Measurements from ENCODE around the gene IKBKE.

IKBKE gene

DNA sequence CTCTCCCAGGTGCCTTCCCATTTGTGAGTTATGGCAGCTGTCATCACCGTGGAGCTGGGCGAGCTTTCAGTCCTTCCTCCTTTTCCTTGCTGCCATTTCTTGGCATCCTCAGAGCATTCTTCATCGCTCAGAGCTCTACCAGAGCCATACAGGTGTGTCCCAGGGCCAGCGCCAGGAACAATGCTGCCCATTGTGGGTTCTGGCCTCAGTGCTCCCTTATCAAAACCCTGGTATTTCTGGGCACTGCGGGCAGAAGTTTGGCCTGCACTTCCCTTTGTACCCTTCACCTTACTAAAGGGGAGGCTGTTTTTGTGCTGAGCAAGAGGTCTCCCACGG lies 65.5 kb downstream of the IKBKE start:
- Histone ChIP-seq H3K27me3 (ENCODE audit: control insufficient read depth, insufficient read depth, low read length) (no peaks in the 10 kb centered on the region), H3K36me3 (ENCODE audit: control insufficient read depth, insufficient read depth, low read length) (no peaks in the 10 kb centered on the region), H3K27ac (ENCODE audit: low read depth, low read length) (no peak overlapping the region), H3K4me1 (ENCODE audit: control insufficient read depth, insufficient read depth, low read length) (peaks cover 2% of the 10 kb centered on the region), H3K9ac (ENCODE audit: low read length) (no peak overlapping the region), H3K4me3 (ENCODE audit: low read length) (no peak overlapping the region)

DNA sequence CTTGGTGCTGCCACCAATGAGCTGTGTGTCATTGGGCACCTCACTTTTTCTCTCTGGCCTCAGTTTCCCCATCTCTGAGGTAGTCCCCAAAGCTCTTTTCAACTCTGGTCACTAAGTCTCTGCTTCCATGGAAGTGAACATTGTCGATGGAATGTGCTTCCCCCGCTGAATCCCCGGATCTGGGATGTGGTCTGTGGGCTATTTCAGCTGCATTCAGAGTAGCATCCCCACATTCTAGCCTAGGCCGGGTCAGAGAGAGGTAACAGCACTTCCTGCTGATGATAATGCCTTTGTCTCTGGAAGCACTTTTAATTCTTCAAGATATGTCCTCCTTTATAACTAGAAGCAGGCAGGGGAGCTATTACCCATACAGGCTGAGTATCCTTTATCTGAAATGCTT lies 66.9 kb downstream of the IKBKE start:
- Histone ChIP-seq H3K27me3 (ENCODE audit: control insufficient read depth, insufficient read depth, low read length) (no peaks in the 10 kb centered on the region), H3K27ac (ENCODE audit: low read depth, low read length) (no peak overlapping the region), H3K36me3 (ENCODE audit: control insufficient read depth, insufficient read depth, low read length) (no peaks in the 10 kb centered on the region), H3K4me3 (ENCODE audit: low read length) (no peak overlapping the region), H3K4me1 (ENCODE audit: control insufficient read depth, insufficient read depth, low read length) (peaks cover 2% of the 10 kb centered on the region), H3K9ac (ENCODE audit: low read length) (no peak overlapping the region)

DNA sequence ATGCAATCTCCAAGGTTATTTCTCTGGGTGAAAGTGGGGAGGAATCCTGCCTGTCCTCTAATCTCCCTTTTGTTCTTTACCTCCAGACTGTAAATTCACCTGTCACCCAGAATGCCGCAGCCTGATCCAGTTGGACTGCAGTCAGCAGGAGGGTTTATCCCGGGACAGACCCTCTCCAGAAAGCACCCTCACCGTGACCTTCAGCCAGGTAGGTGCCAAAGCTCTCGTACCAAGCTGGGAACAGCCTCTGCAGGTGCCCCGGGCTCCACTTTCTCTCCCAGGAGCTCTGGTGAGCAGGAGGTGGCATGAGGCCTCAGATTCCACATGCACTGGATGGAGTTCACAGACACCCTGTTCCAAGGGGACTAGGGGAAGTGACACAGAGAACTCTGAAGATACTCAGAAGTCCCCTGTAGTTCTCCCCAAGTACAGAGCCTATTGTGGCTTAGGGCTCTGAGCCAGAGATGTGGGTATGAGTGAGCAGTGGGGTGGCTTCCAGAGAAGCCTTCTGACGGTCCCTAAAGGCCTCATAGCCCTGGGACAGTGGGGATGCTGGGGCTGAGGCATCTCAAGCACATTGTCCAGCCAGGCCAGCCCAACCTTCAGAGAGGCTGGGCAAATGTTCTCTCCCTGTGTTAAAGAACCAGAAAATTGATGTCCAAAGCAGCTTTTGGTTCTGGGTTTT lies 68.0 kb downstream of the IKBKE start:
- H3K9ac ChIP-seq (ENCODE audit: low read length) = no peak overlapping the region
- no peak overlapping the region for H3K4me3 ChIP-seq (ENCODE audit: low read length)
- no peak overlapping the region for H3K27ac ChIP-seq (ENCODE audit: low read depth, low read length)
- H3K27me3 ChIP-seq (ENCODE audit: control insufficient read depth, insufficient read depth, low read length) = no peaks in the 10 kb centered on the region
- H3K4me1 ChIP-seq (ENCODE audit: control insufficient read depth, insufficient read depth, low read length) = peaks cover 2% of the 10 kb centered on the region
- no peaks in the 10 kb centered on the region for H3K36me3 ChIP-seq (ENCODE audit: control insufficient read depth, insufficient read depth, low read length)

DNA sequence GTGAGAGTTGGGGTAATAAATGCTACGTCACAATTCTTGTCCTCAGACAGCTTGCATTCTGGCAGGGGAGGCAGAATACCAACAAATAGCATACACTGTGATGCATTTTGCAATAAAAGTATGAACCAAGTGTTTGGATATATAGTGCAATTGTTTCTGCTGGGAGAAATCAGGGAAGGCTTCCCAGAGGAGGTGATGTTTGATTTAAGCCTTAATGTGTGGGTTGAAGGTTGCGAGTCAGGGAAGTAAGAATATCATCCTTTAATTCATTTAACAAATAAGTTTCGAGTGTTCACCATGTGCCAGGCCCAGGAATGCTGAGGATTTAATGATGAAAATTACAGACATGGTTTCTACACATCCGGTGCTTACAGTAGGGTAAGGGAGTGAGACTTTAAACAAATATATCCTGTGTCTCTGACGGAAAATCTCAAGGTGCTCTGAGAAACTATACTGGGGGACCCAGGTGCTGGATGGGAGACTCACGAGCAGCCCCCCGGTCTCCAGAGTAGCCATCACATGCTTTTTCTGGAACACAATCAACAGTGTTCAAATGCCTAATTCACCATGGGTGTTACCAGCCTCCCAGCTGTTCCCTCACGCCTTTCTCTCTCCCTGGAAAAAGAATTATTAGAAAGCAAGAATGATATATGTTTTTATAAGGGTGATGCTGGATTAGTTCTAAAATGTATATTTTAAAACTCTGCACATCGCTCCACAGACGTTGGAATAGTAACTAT lies 68.8 kb downstream of the IKBKE start:
- Histone ChIP-seq H3K4me1 (ENCODE audit: control insufficient read depth, insufficient read depth, low read length) (peaks cover 2% of the 10 kb centered on the region), H3K27me3 (ENCODE audit: control insufficient read depth, insufficient read depth, low read length) (no peaks in the 10 kb centered on the region), H3K4me3 (ENCODE audit: low read length) (no peak overlapping the region), H3K9ac (ENCODE audit: low read length) (no peak overlapping the region), H3K27ac (ENCODE audit: low read depth, low read length) (no peak overlapping the region), H3K36me3 (ENCODE audit: control insufficient read depth, insufficient read depth, low read length) (no peaks in the 10 kb centered on the region)

DNA sequence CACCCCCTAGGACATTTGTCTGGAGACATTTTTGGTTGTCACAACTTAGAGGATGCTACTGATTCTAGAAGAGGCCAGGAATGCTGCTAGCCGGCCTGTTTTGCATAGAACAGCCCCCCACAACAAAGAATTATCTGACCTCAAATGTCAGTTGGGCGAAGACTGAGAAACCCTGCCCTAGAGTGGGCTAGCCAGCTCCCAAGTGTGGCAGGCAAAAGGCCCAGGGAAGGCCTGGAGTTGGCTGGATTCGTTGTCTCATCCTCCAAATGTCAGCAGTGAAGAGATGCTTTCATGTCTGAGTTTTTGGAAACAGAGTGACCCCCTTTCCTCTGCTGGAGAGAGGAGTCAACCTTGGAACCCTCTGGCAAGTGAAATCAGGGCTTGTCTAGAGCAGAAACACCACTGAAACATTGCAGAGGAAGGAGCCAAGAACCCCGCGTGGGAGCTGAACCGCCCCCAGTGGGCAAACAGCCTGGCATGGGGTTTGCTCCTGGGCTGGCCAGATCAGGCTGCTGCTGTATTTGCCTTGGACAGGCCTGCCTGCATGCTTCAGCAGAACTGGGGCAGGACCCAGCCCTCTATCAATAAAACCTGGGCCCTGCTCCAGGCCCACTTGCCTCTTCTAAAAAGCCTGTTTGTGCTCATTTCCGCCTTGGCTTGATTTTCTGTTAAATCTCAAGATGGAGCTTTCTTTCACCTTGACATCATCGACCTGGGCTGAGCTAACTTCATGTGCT lies 69.9 kb downstream of the IKBKE start:
- peaks cover 2% of the 10 kb centered on the region for H3K4me1 ChIP-seq (ENCODE audit: control insufficient read depth, insufficient read depth, low read length)
- H3K9ac ChIP-seq (ENCODE audit: low read length) = no peak overlapping the region
- no peak overlapping the region for H3K4me3 ChIP-seq (ENCODE audit: low read length)
- no peaks in the 10 kb centered on the region for H3K36me3 ChIP-seq (ENCODE audit: control insufficient read depth, insufficient read depth, low read length)
- H3K27me3 ChIP-seq (ENCODE audit: control insufficient read depth, insufficient read depth, low read length) = no peaks in the 10 kb centered on the region
- no peak overlapping the region for H3K27ac ChIP-seq (ENCODE audit: low read depth, low read length)

DNA sequence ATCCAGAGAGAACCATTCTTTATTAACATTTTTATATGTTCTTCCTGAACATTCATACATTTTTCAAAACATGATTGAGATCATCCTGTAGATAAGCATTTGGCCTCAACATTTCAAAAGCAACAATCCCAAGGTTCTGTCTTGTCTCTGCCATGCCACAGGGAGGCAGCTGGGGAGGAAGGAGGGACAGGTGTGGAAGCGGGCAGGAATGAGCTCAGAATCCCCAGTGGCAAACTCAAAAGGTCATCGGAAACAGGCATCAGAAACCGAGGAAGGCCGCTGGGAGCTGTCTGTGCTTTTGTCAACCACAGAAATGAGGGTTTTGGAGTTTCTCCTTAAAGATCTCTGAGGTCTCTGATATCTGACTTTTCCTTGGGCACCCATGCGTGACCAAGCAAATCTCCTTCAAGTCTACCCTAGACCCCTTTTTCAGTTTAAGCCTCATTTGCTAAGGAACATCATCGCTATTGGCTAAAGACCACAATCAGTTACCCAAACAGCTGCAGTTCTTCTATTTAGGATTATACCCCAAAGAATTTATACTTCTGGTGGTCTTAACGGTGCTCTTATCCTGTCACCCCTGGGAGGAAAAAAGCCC lies 71.1 kb downstream of the IKBKE start:
- no peak overlapping the region for H3K27ac ChIP-seq (ENCODE audit: low read depth, low read length)
- H3K4me3 ChIP-seq (ENCODE audit: low read length) = no peak overlapping the region
- H3K9ac ChIP-seq (ENCODE audit: low read length) = no peak overlapping the region
- peaks cover 2% of the 10 kb centered on the region for H3K4me1 ChIP-seq (ENCODE audit: control insufficient read depth, insufficient read depth, low read length)
- no peaks in the 10 kb centered on the region for H3K36me3 ChIP-seq (ENCODE audit: control insufficient read depth, insufficient read depth, low read length)
- H3K27me3 ChIP-seq (ENCODE audit: control insufficient read depth, insufficient read depth, low read length) = no peaks in the 10 kb centered on the region

DNA sequence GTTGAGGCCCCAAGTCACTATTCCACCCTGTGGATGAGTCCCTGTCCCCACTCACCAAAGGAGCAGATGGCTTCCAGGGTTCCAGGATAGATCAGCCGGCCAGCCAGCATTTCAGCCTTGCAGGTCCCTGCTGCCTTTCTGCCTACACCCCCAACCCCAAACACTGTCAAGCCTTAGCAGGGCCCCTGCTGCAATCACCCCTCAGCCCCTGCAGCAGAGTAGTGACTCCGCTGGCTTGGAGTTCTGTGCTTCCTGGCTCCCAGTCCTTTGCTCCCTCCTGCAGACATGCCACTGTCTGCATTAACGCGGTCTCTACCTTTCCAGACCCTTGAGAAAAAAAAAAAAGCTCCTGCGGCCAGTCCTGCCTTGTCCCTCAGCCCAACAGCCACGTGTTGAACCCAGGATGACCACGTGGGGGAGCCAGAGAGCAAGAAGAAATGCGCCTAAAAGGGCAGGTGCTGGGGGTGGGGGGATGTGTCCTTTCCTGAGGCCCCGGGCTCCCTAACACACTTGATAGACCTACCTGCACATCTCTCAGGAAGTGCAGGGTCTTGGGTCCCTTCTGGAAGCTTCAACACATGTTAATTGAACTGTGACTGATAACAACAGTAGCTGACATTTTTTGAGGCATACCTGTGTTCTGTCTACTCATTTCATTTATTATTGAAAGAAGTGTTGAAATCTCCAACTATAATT lies 74.4 kb downstream of the IKBKE start:
- Histone ChIP-seq H3K27ac (ENCODE audit: low read depth, low read length) (no peak overlapping the region), H3K4me1 (ENCODE audit: control insufficient read depth, insufficient read depth, low read length) (peaks cover 2% of the 10 kb centered on the region), H3K4me3 (ENCODE audit: low read length) (no peak overlapping the region), H3K36me3 (ENCODE audit: control insufficient read depth, insufficient read depth, low read length) (no peaks in the 10 kb centered on the region), H3K9ac (ENCODE audit: low read length) (no peak overlapping the region), H3K27me3 (ENCODE audit: control insufficient read depth, insufficient read depth, low read length) (no peaks in the 10 kb centered on the region)

DNA sequence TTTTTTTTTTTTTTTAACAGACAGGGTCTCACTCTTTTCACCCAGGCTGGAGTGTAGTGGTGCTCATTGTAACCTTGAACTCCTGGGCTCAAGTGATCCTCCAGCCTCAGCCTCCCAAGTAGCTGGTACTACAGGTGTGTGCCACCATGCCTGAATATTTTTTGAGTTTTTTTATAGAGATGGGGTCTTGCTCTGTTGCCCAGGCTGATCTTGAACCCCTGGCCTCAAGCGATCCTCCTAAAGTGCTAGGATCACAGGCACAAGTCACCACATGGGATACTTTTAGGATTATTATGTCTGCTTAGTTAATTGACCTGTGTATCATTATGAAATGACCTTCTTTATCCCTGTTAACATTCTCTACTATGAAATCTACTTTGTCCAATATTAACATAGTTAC lies 75.1 kb downstream of the IKBKE start:
- H3K27ac ChIP-seq (ENCODE audit: low read depth, low read length) = no peak overlapping the region
- no peak overlapping the region for H3K9ac ChIP-seq (ENCODE audit: low read length)
- H3K36me3 ChIP-seq (ENCODE audit: control insufficient read depth, insufficient read depth, low read length) = no peaks in the 10 kb centered on the region
- H3K4me3 ChIP-seq (ENCODE audit: low read length) = no peak overlapping the region
- peaks cover under 1% of the 10 kb centered on the region for H3K4me1 ChIP-seq (ENCODE audit: control insufficient read depth, insufficient read depth, low read length)
- H3K27me3 ChIP-seq (ENCODE audit: control insufficient read depth, insufficient read depth, low read length) = no peaks in the 10 kb centered on the region

All from rectal smooth muscle tissue (tissue), 1 donor.